ENCODE measurements around the gene SSBP3.
"Not testable (repeated sequence)": the region's sequence is repeated elsewhere in the genome, so short reads cannot be mapped to it uniquely, and the experiment has no call there.

The SSBP3 gene

DNA sequence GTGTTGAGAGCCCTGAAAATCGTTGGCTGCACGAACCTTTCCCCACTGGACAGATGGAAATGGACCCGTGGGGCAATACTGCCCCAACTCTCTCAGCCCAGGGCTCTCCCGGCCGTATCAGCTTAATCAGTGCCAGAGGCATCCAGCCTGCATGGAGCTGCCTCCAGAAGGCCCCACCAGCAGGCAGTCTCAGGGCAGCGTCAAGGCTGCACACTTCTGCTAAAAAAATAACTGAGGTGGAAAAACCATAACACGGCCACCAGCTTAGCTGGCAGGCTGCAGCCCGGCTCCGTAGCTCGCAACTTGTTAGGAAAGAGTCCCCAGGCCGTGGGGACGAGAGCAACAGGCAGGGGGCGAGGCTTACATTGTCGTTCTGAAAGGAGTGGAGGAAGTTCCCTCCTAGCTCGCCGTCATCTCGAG, 178.3 kb downstream of the SSBP3 start:
- in situ Hi-C loops (cut with MboI; ENCODE audit: low sequenced_read_pairs) = no loop called here

DNA sequence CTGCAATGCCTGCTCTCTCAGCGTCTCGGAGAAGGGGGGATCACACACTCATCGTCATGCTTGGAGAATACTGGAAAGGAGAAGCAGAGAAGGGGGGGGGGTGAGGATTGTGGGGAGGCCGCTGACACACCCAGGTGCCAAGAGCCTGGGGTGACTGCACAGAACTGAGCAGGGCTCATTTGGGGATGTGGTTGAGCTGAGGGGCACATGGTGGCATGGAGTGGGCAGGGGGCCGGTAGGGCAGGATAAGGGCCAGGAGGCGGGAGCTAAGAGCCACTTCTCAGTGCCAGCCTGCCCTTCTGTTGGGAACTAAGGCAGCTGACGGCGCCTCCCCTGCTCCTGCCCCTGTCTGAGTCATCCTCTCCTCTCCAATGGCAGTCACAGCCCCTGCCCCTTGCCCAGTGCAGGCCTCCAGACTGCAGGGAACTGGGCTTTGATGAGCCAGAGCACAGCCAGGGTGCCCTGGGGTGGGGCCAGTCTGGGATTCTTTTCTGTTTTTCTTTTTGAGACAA, 179.0 kb downstream of the SSBP3 start:
- in situ Hi-C loops (cut with MboI; ENCODE audit: low sequenced_read_pairs) = no loop called here

GRCh38 chr1:54225986-54226559, 180.1 kb downstream of the SSBP3 start:
- in situ Hi-C loops (cut with MboI; ENCODE audit: low sequenced_read_pairs) = no loop called here

GRCh38 chr1:54225378-54225777, 180.8 kb downstream of the SSBP3 start:
- in situ Hi-C loops (cut with MboI; ENCODE audit: low sequenced_read_pairs) = no loop called here

DNA sequence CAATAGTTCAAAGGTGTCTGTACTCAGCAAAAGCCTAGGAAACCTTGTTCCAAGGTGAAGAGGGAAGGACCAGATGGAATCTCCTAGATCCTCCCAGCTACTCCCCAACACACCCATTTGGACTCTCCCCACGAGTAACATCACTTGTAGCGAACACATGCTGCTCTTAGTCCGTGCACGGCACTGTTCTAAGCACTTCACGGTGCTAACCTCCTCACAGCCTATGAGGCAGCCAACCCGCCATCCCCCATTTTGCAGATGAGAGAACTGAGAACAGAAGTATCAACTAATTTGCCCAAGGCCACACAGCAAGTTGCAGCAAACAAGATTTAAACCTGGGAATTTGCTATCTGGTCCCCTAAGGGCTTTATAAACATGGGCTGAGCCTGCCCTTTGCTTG, 182.0 kb downstream of the SSBP3 start:
- in situ Hi-C loops (cut with MboI; ENCODE audit: low sequenced_read_pairs) = no loop called here

- in situ Hi-C loops (cut with MboI; ENCODE audit: low sequenced_read_pairs) = no loop called here
Measured at GRCh38 chr1:54223441-54224202, 182.6 kb downstream of the SSBP3 start.

GRCh38 chr1:54222711-54223110, 183.5 kb downstream of the SSBP3 start:
- in situ Hi-C loops (cut with MboI; ENCODE audit: low sequenced_read_pairs) = no loop called here

DNA sequence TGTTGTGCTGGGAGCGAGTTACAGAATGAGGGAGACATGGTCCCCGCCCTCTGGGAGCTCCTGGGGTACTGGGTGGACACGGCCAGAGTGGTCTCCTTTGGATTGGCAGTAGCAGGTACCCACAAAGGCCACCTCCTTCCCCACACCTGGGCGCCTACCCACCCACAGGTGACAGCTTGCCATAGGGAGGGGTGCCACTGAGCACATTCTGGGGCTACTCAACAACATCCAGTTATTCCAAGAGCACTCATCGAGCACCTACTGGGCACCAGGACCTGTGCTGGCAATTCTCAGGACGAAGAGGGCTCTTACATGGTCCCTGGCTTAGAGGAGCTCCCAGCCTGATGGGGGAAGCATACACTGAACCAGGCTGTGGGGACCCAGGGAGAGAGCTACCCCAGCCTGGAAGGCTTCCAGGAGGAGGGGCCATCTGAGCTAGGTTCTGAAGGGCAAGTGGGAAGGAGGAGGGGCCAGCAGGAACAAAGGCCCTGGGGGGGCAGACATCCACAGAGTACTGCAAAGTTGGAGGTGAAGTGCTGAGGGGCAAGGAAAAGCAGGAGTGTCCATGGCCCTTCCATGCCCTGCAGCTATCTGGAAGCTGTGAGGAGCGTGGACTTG, 184.2 kb downstream of the SSBP3 start:
- in situ Hi-C loops (cut with MboI; ENCODE audit: low sequenced_read_pairs) = no loop called here

DNA sequence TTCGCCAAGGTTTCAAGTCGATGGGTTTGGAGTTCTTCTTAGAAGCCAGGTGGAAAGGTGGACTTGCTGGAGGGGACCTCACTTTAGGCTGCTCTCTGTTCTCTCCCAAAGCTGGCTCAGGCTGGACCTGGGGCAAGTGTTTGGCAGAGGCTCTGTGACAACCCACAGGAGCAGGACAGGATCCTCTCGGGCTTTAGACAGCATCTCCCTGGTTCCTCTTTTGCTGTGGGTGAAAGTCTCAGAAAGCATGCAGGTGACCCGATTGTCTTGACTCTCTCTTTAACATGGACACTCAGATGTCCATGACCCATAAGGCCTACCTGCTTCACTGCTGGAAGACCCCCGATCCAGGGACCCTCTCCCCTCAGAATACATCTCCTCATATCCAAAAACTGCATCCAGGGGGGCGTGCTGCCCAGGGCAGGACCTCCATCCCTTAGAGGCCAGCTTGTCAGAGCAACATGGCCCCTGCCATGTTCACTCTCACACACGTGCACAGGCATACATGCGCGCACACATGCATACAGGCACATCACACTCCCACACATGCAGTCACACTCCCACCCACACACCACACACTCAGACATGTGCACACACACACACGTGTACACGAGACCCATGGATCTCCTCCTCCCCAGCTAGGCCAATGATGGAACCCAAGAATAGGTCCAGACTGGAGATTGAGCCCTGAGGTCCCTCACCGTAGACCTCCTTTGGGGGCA, 184.9 kb downstream of the SSBP3 start:
- in situ Hi-C loops (cut with MboI; ENCODE audit: low sequenced_read_pairs) = no loop called here

- in situ Hi-C loops (cut with MboI; ENCODE audit: low sequenced_read_pairs) = no loop called here
Measured at GRCh38 chr1:54220004-54220811, 186.0 kb downstream of the SSBP3 start.

- in situ Hi-C loops (cut with MboI; ENCODE audit: low sequenced_read_pairs) = no loop called here
Measured at GRCh38 chr1:54219688-54220003, 186.5 kb downstream of the SSBP3 start.

DNA sequence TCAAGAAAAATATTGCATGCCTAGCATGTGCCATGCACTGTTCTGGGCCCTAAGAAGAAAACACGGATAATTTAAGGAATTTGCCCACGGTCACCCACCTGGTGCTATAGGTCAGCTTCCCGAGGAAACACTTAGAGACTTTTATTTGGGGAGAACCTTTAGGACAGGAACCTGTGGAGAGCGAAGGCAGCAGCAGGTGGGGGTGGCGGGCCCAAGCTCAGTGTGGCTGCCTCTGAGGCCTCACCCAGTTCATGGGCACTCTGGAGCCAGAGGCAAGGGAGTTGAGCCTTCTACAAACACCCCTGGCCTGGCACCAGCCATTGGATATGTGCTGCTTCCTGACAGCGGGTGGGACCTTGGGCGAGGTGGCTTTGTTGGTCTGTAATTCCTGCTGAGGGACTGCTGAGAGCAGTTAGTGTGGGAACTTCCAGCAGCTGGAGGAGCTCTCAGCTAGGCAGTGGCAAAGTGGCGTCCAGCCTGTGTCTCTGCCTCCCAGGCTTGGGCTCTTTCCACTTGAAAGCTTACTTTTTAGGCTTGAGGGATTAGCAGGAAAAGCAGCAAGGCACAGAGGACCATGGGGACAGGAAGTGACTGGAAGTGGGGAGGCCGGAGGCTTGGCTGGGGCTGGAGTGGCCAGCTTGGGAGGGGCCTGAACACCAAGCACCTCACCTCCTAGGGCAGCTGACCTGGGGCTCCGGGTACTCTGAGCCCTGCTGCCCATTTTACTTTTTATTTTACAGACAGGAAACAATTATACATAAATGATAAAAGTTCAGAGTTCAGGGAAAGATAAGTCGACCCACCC, 187.1 kb downstream of the SSBP3 start:
- in situ Hi-C loops (cut with MboI; ENCODE audit: low sequenced_read_pairs) = no loop called here

- in situ Hi-C loops (cut with MboI; ENCODE audit: low sequenced_read_pairs) = no loop called here
Measured at GRCh38 chr1:54215523-54215922, 190.7 kb downstream of the SSBP3 start.

DNA sequence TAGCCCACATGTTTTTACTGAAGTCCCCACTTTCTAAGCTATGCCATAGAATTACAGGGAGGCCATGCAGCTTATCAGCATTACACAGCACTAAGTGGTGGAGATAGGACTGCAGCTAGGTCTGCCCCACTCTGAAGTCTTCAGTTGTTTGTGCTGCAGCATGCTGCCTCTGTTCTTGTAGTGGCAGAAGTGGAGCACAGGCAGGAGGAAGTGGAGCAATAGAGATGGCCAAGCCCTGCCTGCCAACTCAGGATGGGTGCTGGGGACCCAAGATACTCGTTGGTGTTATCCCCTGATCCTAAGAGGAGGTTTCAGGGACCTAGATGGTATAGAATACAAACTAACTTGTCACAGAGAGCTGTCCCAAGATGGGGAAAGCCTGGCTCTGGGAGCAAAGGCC, 193.3 kb downstream of the SSBP3 start:
- in situ Hi-C loops (cut with MboI; ENCODE audit: low sequenced_read_pairs) = no loop called here

GRCh38 chr1:54207896-54208295, 198.3 kb downstream of the SSBP3 start:
- in situ Hi-C loops (cut with MboI; ENCODE audit: low sequenced_read_pairs) = not testable (repeated sequence)

- in situ Hi-C loops (cut with MboI; ENCODE audit: low sequenced_read_pairs) = no loop called here
Measured at GRCh38 chr1:54207287-54207686, 198.9 kb downstream of the SSBP3 start.

- in situ Hi-C loops (cut with MboI; ENCODE audit: low sequenced_read_pairs) = no loop called here
Measured at GRCh38 chr1:54204199-54204598, 202.0 kb downstream of the SSBP3 start.

- in situ Hi-C loops (cut with MboI; ENCODE audit: low sequenced_read_pairs) = no loop called here
Measured at GRCh38 chr1:54200519-54200997, 205.6 kb downstream of the SSBP3 start.

DNA sequence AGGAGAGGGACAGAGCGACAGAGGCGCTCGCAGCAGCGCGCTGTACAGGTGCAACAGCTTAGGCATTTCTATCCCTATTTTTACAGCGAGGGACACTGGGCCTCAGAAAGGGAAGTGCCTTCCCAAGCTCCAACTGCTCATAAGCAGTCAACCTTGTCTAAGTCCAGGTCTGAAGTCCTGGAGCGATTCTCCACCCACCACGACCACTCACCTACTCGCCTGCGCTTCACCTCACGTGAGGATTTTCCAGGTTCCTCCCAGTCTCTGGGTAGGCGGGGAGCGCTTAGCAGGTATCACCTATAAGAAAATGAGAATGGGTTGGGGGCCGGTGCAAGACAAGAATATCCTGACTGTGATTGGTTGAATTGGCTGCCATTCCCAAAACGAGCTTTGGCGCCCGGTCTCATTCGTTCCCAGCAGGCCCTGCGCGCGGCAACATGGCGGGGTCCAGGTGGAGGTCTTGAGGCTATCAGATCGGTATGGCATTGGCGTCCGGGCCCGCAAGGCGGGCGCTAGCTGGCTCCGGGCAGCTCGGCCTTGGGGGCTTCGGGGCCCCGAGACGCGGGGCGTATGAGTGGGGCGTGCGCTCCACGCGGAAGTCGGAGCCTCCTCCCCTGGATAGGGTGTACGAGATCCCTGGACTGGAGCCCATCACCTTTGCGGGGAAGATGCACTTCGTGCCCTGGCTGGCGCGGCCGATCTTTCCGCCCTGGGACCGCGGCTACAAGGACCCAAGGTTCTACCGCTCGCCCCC, 206.3 kb downstream of the SSBP3 start, which contains the start of the genes CYB5RL and MRPL37:
CYB5RL (minus strand) TSS at position 266 of the 754 bp plus-strand sequence. CDS start 4,414 bp downstream, outside the sequence.
MRPL37 (plus strand) TSS at position 403 of the 754 bp plus-strand sequence; CDS start at position 480, 77 bp downstream.
- in situ Hi-C loops (cut with MboI; ENCODE audit: low sequenced_read_pairs) = no loop called here

Measured in hTERT RPE-1 (cell line).